Keratinocyte (primary cell): ENCODE measurements around the gene NDOR1. TPM values are rescaled to one million over a fixed set of nuclear protein-coding genes. Genes with fewer than 3 reads are reported as not detected.
A peak's percentile ranks its signal among the peaks of the same experiment; 100 is the strongest.

Experiments
- DNase-seq: peaks from one replicate; pipeline ENCODE4 v3.0.0-alpha.2; 2011; ENCODE audit warnings: low read depth, missing footprints, low spot score
- FAIRE-seq: peaks from 2 replicates; lab custom pipeline; 2011; peaks lifted over from hg19 to GRCh38; lab: Jason Lieb, UNC
- H2AFZ ChIP-seq: 2 replicates; pipeline ENCODE4 v1.6.0; 2012; ENCODE audit warnings: low read length, control low read depth, inconsistent platforms; ENCODE audit not compliant: control insufficient read depth
- H3K27ac ChIP-seq: 2 replicates; pipeline ENCODE4 v1.5.1; 2011; ENCODE audit warnings: low read length; ENCODE audit not compliant: control insufficient read depth, insufficient read depth
- H3K27me3 ChIP-seq: 3 replicates; pipeline ENCODE4 v1.6.0; 2011; ENCODE audit warnings: low read length; ENCODE audit not compliant: control insufficient read depth, insufficient read depth; ENCODE audit errors: extremely low read depth
- H3K36me3 ChIP-seq, 2 experiments: 2 replicates in 1 of 2; 3 replicates in 1 of 2; pipeline ENCODE4 v1.5.1; 2011; ENCODE audit warnings: low read length in 2 of 2, mild to moderate bottlenecking in 1 of 2; ENCODE audit not compliant: control insufficient read depth in 2 of 2, insufficient read depth in 2 of 2; ENCODE audit errors: extremely low read depth in 1 of 2
- H3K4me1 ChIP-seq: 3 replicates; pipeline ENCODE4 v1.5.1; 2011; ENCODE audit warnings: low read length; ENCODE audit not compliant: control insufficient read depth, insufficient read depth; ENCODE audit errors: extremely low read depth
- H3K4me2 ChIP-seq: 3 replicates; pipeline ENCODE4 v1.6.0; 2011; ENCODE audit warnings: low read depth, low read length; ENCODE audit not compliant: control insufficient read depth, insufficient read depth; ENCODE audit errors: extremely low read depth
- H3K4me3 ChIP-seq, 3 experiments: fragments of 200-600 bp in 1 of 3; sonication (generic) in 1 of 3; 2 replicates in 2 of 3; 3 replicates in 1 of 3; pipeline ENCODE4 v1.5.1; 2011 to 2016; ENCODE audit warnings: low read length in 3 of 3, mild to moderate bottlenecking in 3 of 3, control low read depth in 2 of 3, inconsistent platforms in 1 of 3, low read depth in 1 of 3, mixed read lengths in 1 of 3, mixed run types in 1 of 3, moderate library complexity in 1 of 3; ENCODE audit not compliant: control insufficient read depth in 2 of 3, insufficient read depth in 2 of 3; ENCODE audit errors: extremely low read depth in 1 of 3
- H3K79me2 ChIP-seq: 2 replicates; pipeline ENCODE4 v1.6.0; 2012; ENCODE audit warnings: low read length; ENCODE audit not compliant: control insufficient read depth, insufficient read depth
- H3K9ac ChIP-seq: 3 replicates; pipeline ENCODE4 v1.6.0; 2011; ENCODE audit warnings: low read length; ENCODE audit not compliant: control insufficient read depth, insufficient read depth; ENCODE audit errors: extremely low read depth
- H3K9me1 ChIP-seq: 3 replicates; pipeline ENCODE4 v1.6.0; 2011; ENCODE audit warnings: low read length; ENCODE audit not compliant: control insufficient read depth, insufficient read depth; ENCODE audit errors: extremely low read depth
- H3K9me3 ChIP-seq: 2 replicates; pipeline ENCODE4 v1.5.1; 2012; ENCODE audit warnings: low read depth, low read length; ENCODE audit not compliant: control insufficient read depth
- H4K20me1 ChIP-seq: 3 replicates; pipeline ENCODE4 v1.6.0; 2011; ENCODE audit warnings: low read length; ENCODE audit not compliant: control insufficient read depth, insufficient read depth; ENCODE audit errors: extremely low read depth
- EZH2 ChIP-seq: IDR thresholded peaks from one replicate; pipeline ENCODE4 v1.6.1; 2012; ENCODE audit warnings: inconsistent platforms, mild to moderate bottlenecking, low read length, moderate library complexity
- dilution Hi-C: fragments of 300-500 bp; cut with MboI; formaldehyde crosslinking; loops from one replicate; pipeline ENCODE4 v1.7.0; 2020; ENCODE audit warnings: low sequenced_read_pairs; ENCODE audit not compliant: extremely low pct_ligation_motif_present
- polyA plus RNA-seq, 5 experiments: library from polyadenylated mRNA; depleted of rRNA in 3 of 5; stranded (reverse) in 3 of 5; stranded (forward) in 1 of 5; unstranded in 1 of 5; fragments of >200 nt; gene quantifications; 1 replicate in 1 of 5; 2 replicates in 3 of 5; 3 replicates in 1 of 5; pipeline versions ENCODE4 v1.2.1 to v1.2.3, GENCODE V29; 2011 to 2012; ENCODE audit warnings: missing spikeins in 2 of 5, low read depth in 1 of 5, low replicate concordance in 1 of 5
- TF ChIP-seq, protein P1 (sequence below), 3 experiments: IDR thresholded peaks in 1 of 3; conservative IDR thresholded peaks in 1 of 3; optimal IDR thresholded peaks in 1 of 3; 2 replicates in 2 of 3; 3 replicates in 1 of 3; pipeline versions ENCODE3 to v1.5.1; 2011; ENCODE audit warnings: low read length in 3 of 3, mild to moderate bottlenecking in 3 of 3, moderate library complexity in 2 of 3, control low read depth in 1 of 3, inconsistent platforms in 1 of 3; ENCODE audit not compliant: insufficient read depth in 2 of 3; ENCODE audit errors: extremely low read depth in 1 of 3

NDOR1 gene
- polyA plus RNA-seq, 1 donor (not counting 4 experiments of a cell fraction or from before 2014, with no cell fraction given) = 3.9 TPM

- dilution Hi-C loops = no loop called here
- Histone ChIP-seq H3K27ac (no peak overlapping the region), H4K20me1 (no peaks in the 10 kb centered on the region), H3K36me3 (no peaks in the 10 kb centered on the region), H2AFZ (peak overlapping the region; percentile 68), H3K9me1 (no peaks in the 10 kb centered on the region), H3K4me1 (no peaks in the 10 kb centered on the region), H3K79me2 (no peaks in the 10 kb centered on the region), H3K27me3 (peaks cover 85% of the 10 kb centered on the region), H3K4me2 (peak overlapping the region; percentile 49), H3K9me3 (no peaks in the 10 kb centered on the region), H3K4me3 (peak overlapping the region in 2 of 3 experiments; percentile 34 to 38), H3K9ac (no peak overlapping the region)
- TF ChIP-seq, protein P1, sequence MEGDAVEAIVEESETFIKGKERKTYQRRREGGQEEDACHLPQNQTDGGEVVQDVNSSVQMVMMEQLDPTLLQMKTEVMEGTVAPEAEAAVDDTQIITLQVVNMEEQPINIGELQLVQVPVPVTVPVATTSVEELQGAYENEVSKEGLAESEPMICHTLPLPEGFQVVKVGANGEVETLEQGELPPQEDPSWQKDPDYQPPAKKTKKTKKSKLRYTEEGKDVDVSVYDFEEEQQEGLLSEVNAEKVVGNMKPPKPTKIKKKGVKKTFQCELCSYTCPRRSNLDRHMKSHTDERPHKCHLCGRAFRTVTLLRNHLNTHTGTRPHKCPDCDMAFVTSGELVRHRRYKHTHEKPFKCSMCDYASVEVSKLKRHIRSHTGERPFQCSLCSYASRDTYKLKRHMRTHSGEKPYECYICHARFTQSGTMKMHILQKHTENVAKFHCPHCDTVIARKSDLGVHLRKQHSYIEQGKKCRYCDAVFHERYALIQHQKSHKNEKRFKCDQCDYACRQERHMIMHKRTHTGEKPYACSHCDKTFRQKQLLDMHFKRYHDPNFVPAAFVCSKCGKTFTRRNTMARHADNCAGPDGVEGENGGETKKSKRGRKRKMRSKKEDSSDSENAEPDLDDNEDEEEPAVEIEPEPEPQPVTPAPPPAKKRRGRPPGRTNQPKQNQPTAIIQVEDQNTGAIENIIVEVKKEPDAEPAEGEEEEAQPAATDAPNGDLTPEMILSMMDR (optimal IDR thresholded peaks at IDR 0.05 in 1 of 3, IDR thresholded peaks at IDR 0.05 in 1 of 3, conservative IDR thresholded peaks at IDR 0.05 in 1 of 3; ENCODE audit: extremely low read depth in 1 of 3, insufficient read depth in 2 of 3, low read length in 3 of 3) = peak in 1 of 3 experiments; percentile 30
- TF ChIP-seq EZH2 = peak; percentile 72
- DNase-seq (no peak), FAIRE-seq (no peak)
These were observed 42.8 kb upstream of the NDOR1 start for GRCh38 chr9:137162505-137163364.

GRCh38 chr9:137163365-137163715 lies 42.2 kb upstream of the NDOR1 start:
- FAIRE-seq (no peak), DNase-seq (no peak)
- no peak overlapping the region for H3K27ac ChIP-seq
- H4K20me1 ChIP-seq = no peaks in the 10 kb centered on the region
- no peaks in the 10 kb centered on the region for H3K79me2 ChIP-seq
- H3K4me1 ChIP-seq = no peaks in the 10 kb centered on the region
- peak overlapping the region; percentile 49 for H3K4me2 ChIP-seq
- no peaks in the 10 kb centered on the region for H3K9me3 ChIP-seq
- H3K27me3 ChIP-seq = peaks cover 84% of the 10 kb centered on the region
- dilution Hi-C loops = no loop called here
- H3K9ac ChIP-seq = no peak overlapping the region
- no peak for TF ChIP-seq EZH2
- TF ChIP-seq, protein P1 (optimal IDR thresholded peaks at IDR 0.05 in 1 of 3, IDR thresholded peaks at IDR 0.05 in 1 of 3, conservative IDR thresholded peaks at IDR 0.05 in 1 of 3; ENCODE audit: extremely low read depth in 1 of 3, insufficient read depth in 2 of 3, low read length in 3 of 3) = no peak
- peak overlapping the region in 2 of 3 experiments; percentile 34 to 38 for H3K4me3 ChIP-seq
- H3K9me1 ChIP-seq = no peaks in the 10 kb centered on the region
- H2AFZ ChIP-seq = peak overlapping the region; percentile 68
- no peaks in the 10 kb centered on the region for H3K36me3 ChIP-seq
